GM23338 (cell line): ENCODE results near the gene TSC2. TPM values are rescaled to one million over a fixed set of nuclear protein-coding genes. Genes with fewer than 3 reads are reported as not detected.

Source experiments
- ATAC-seq: fragments of 200-7000 bp; cut with Tn5 transposase; 3 replicates; pipeline ENCODE4 v1.9.1; 2020
- DNase-seq: peaks from one replicate; pipeline ENCODE4 v3.0.0-alpha.2; 2015; ENCODE audit warnings: low spot score
- H2AFZ ChIP-seq: fragments of 200-600 bp; sonication (generic); 2 replicates; pipeline ENCODE4 v1.8.0; 2016; ENCODE audit warnings: antibody characterized with exemption, mild to moderate bottlenecking, moderate library complexity
- H3F3A ChIP-seq: fragments of 200-600 bp; sonication (generic); replicated peaks from 2 replicates; pipeline ENCODE4 v1.8.0; 2017; ENCODE audit warnings: antibody characterized with exemption, mixed run types, low read depth
- H3K27ac ChIP-seq: fragments of 200-600 bp; sonication (generic); 2 replicates; pipeline ENCODE4 v1.6.1; 2016; ENCODE audit warnings: low read depth
- H3K27me3 ChIP-seq: fragments of 200-600 bp; sonication (generic); 2 replicates; pipeline ENCODE4 v1.8.0; 2016; ENCODE audit warnings: mild to moderate bottlenecking, mixed run types, moderate library complexity; ENCODE audit not compliant: insufficient read depth
- H3K36me3 ChIP-seq: fragments of 200-600 bp; sonication (generic); 2 replicates; pipeline ENCODE4 v1.8.0; 2016; ENCODE audit warnings: mild to moderate bottlenecking; ENCODE audit not compliant: insufficient read depth
- H3K4me1 ChIP-seq: fragments of 200-600 bp; sonication (generic); 2 replicates; pipeline ENCODE4 v1.8.0; 2016; ENCODE audit warnings: mild to moderate bottlenecking, moderate library complexity; ENCODE audit not compliant: insufficient read depth
- H3K4me2 ChIP-seq: fragments of 200-600 bp; sonication (generic); 2 replicates; pipeline ENCODE4 v1.7.1; 2017; ENCODE audit warnings: mixed run types
- H3K4me3 ChIP-seq: fragments of 200-600 bp; sonication (generic); 2 replicates; pipeline ENCODE4 v1.6.1; 2016; ENCODE audit warnings: mixed run types
- H3K79me2 ChIP-seq: fragments of 200-600 bp; sonication (generic); replicated peaks from 2 replicates; pipeline ENCODE4 v1.8.0; 2017; ENCODE audit warnings: mild to moderate bottlenecking; ENCODE audit not compliant: insufficient read depth
- H3K9me2 ChIP-seq: fragments of 200-600 bp; sonication (generic); 2 replicates; pipeline ENCODE4 v1.8.0; 2017; ENCODE audit not compliant: insufficient read depth
- H4K20me1 ChIP-seq: fragments of 200-600 bp; sonication (generic); replicated peaks from 2 replicates; pipeline ENCODE4 v1.8.0; 2017; ENCODE audit warnings: mild to moderate bottlenecking; ENCODE audit not compliant: insufficient read depth
- H3K27ac Mint-ChIP-seq: 2 replicates; pipeline ENCODE4 v1.8.0; 2020; ENCODE audit warnings: inconsistent platforms, mild to moderate bottlenecking, moderate library complexity, mixed read lengths
- H3K27me3 Mint-ChIP-seq: 3 replicates; pipeline ENCODE4 v1.8.0; 2022; ENCODE audit warnings: low read depth, mild to moderate bottlenecking, moderate library complexity, mixed read lengths, inconsistent platforms; ENCODE audit not compliant: insufficient read depth, poor library complexity
- H3K36me3 Mint-ChIP-seq: 3 replicates; pipeline ENCODE4 v1.8.0; 2021; ENCODE audit warnings: low read depth, mild to moderate bottlenecking, inconsistent platforms, moderate library complexity, mixed read lengths
- H3K4me1 Mint-ChIP-seq: 3 replicates; pipeline ENCODE4 v1.8.0; 2020; ENCODE audit warnings: mild to moderate bottlenecking, inconsistent platforms, mixed read lengths
- H3K4me3 Mint-ChIP-seq: 3 replicates; pipeline ENCODE4 v1.8.0; 2021; ENCODE audit warnings: moderate library complexity, mild to moderate bottlenecking, inconsistent platforms, mixed read lengths
- H3K9me3 Mint-ChIP-seq: 3 replicates; pipeline ENCODE4 v1.8.0; 2020; ENCODE audit warnings: moderate library complexity, mild to moderate bottlenecking, inconsistent platforms, mixed read lengths
- ETS1 ChIP-seq: IDR thresholded peaks from 2 replicates; pipeline ENCODE4 v1.6.1; 2016; ENCODE audit warnings: antibody characterized with exemption
- EZH2 ChIP-seq: fragments of 200-600 bp; sonication (generic); IDR thresholded peaks from one replicate; pipeline ENCODE4 v1.8.0; 2017; ENCODE audit warnings: antibody characterized with exemption, mild to moderate bottlenecking, low read depth; ENCODE audit not compliant: unreplicated experiment
- NANOG ChIP-seq: IDR thresholded peaks from 2 replicates; pipeline ENCODE4 v1.6.1; 2016; ENCODE audit warnings: antibody characterized with exemption, borderline replicate concordance
- POLR2AphosphoS5 ChIP-seq: IDR thresholded peaks from 2 replicates; pipeline ENCODE4 v1.6.1; 2016; ENCODE audit warnings: antibody characterized with exemption, low read depth
- REST ChIP-seq: IDR thresholded peaks from one replicate; pipeline ENCODE4 v1.6.1; 2018; ENCODE audit warnings: antibody characterized with exemption; ENCODE audit not compliant: unreplicated experiment
- ZNF114 ChIP-seq: fragments of 250-450 bp; sonication (Bioruptor Pico); IDR thresholded peaks from 2 replicates; pipeline ENCODE4 v1.5.0; 2020; ENCODE audit warnings: mild to moderate bottlenecking, moderate library complexity
- ZNF331 ChIP-seq: fragments of 250-450 bp; sonication (Bioruptor Pico); IDR thresholded peaks from 2 replicates; pipeline ENCODE4 v1.5.0; 2020; ENCODE audit warnings: low read depth, mild to moderate bottlenecking, moderate library complexity
- ZNF462 ChIP-seq: fragments of 250-450 bp; sonication (Bioruptor Pico); IDR thresholded peaks from 2 replicates; pipeline ENCODE4 v1.5.0; 2020; ENCODE audit warnings: mild to moderate bottlenecking, moderate library complexity
- polyA plus RNA-seq: library from polyadenylated mRNA; unstranded; fragments of >200 nt; fragmentation: Nextera tagmentation; extraction: Ambion mirVana; gene quantifications from 2 replicates; pipeline ENCODE4 v1.2.1, GENCODE V29; 2016
- total RNA-seq: library from RNA; depleted of rRNA; stranded (reverse); fragments of >200 nt; shearing (Covaris generic); gene quantifications from 2 replicates; pipeline ENCODE4 v1.2.3, GENCODE V29; 2014

The TSC2 gene
- total and polyA plus RNA-seq, 2 experiments from 2014 or later, result 40.5 to 93.0 TPM

GRCh38 chr16:2028146-2028545 lies 19.6 kb upstream of the TSC2 start (continued):
- no peak for TF ChIP-seq ZNF331
- no peak for TF ChIP-seq POLR2AphosphoS5

- Histone ChIP-seq H3K9me2 (no peaks in the 10 kb centered on the region), H3K79me2 (no peaks in the 10 kb centered on the region), H3K4me1 (no peaks in the 10 kb centered on the region; the same call in 1 of the 2 replicates), H2AFZ (no peak overlapping the region), H3K4me3 (no peak overlapping the region), H3K27ac (no peak overlapping the region), H3F3A (peaks cover under 1% of the 10 kb centered on the region; the same call in 1 of the 2 replicates), H4K20me1 (no peaks in the 10 kb centered on the region), H3K36me3 (no peaks in the 10 kb centered on the region), H3K27me3 (peaks cover 36% of the 10 kb centered on the region), H3K4me2 (no peak overlapping the region)
- Mint-ChIP-seq H3K4me1 (peaks cover 9% of the 10 kb centered on the region), H3K27ac (no peak overlapping the region), H3K36me3 (no peaks in the 10 kb centered on the region), H3K4me3 (no peak overlapping the region), H3K9me3 (no peaks in the 10 kb centered on the region), H3K27me3 (peaks cover 9% of the 10 kb centered on the region)
- TF ChIP-seq ZNF462 (CRISPR knock-in tag) (no peak), ZNF114 (CRISPR knock-in tag) (no peak), ZNF331 (no peak), REST (no peak), ETS1 (no peak), EZH2 (no peak), NANOG (no peak)
- no peak for ATAC-seq
- no peak for DNase-seq
Observed at GRCh38 chr16:2028620-2029220, 19.1 kb upstream of the TSC2 start.
